PC-3 (cell line): ENCODE data around the gene ALAD. TPM values are rescaled to one million over a fixed set of nuclear protein-coding genes. Genes with fewer than 3 reads are reported as not detected.
A peak's percentile ranks its signal among the peaks of the same experiment; 100 is the strongest.

Experiments
- ATAC-seq: fragments of 200-7000 bp; cut with Tn5 transposase; 2 replicates; pipeline ENCODE4 v1.9.1; 2020; ENCODE audit warnings: mild to moderate bottlenecking, moderate library complexity
- BruUV-seq: library from RNA; stranded (reverse); fragments of 400-500 nt; replicated peaks from 2 replicates; lab custom pipeline; 2021; lab: Mats Ljungman, UMichigan
- CTCF ChIA-PET: fragments of 300-600 bp; sonication (Branson Sonifier 250); formaldehyde crosslinking; loops from one replicate; lab custom pipeline; 2022; ENCODE audit warnings: antibody characterized with exemption; lab: Charles Lee
- POLR2A ChIA-PET: fragments of 300-600 bp; sonication (Branson Sonifier 250); formaldehyde crosslinking; loops from one replicate; lab custom pipeline; 2022; ENCODE audit warnings: antibody characterized with exemption; ENCODE audit not compliant: unreplicated experiment; lab: Charles Lee
- DNase-seq: peaks from one replicate; pipeline ENCODE4 v3.0.0-alpha.2; 2015
- H2AFZ ChIP-seq: fragments of 300-600 bp; sonication (generic); 2 replicates; pipeline ENCODE4 v1.6.0; 2016; ENCODE audit warnings: antibody characterized with exemption, low read length
- H3F3A ChIP-seq: fragments of 300-600 bp; sonication (generic); one replicate; pipeline ENCODE4 v1.6.0; 2017; ENCODE audit warnings: antibody characterized with exemption, low read length, control low read depth, mild to moderate bottlenecking; ENCODE audit not compliant: unreplicated experiment
- H3K27ac ChIP-seq: fragments of 300-600 bp; sonication (generic); 2 replicates; pipeline ENCODE4 v1.5.1; 2016; ENCODE audit warnings: mild to moderate bottlenecking, low read length
- H3K27me3 ChIP-seq: fragments of 300-600 bp; sonication (generic); 2 replicates; pipeline ENCODE4 v1.6.1; 2016; ENCODE audit warnings: low read length, mixed read lengths
- H3K36me3 ChIP-seq: fragments of 300-600 bp; sonication (generic); 2 replicates; pipeline ENCODE4 v1.6.1; 2016; ENCODE audit warnings: low read depth, mixed run types, low read length, mixed read lengths
- H3K4me1 ChIP-seq: fragments of 300-600 bp; sonication (generic); 2 replicates; pipeline ENCODE4 v1.5.1; 2016; ENCODE audit warnings: low read length; ENCODE audit not compliant: insufficient read depth
- H3K4me2 ChIP-seq: fragments of 300-600 bp; sonication (generic); 2 replicates; pipeline ENCODE4 v1.6.0; 2016; ENCODE audit warnings: low read length
- H3K4me3 ChIP-seq: fragments of 300-600 bp; sonication (generic); 2 replicates; pipeline ENCODE4 v1.5.1; 2016; ENCODE audit warnings: mild to moderate bottlenecking, low read length, mixed read lengths
- H3K79me2 ChIP-seq: fragments of 300-600 bp; sonication (generic); 2 replicates; pipeline ENCODE4 v1.6.1; 2017; ENCODE audit warnings: low read length, mixed read lengths
- H3K9ac ChIP-seq: fragments of 300-600 bp; sonication (generic); 2 replicates; pipeline ENCODE4 v1.6.0; 2016; ENCODE audit warnings: mild to moderate bottlenecking, low read length
- H3K9me2 ChIP-seq: fragments of 300-600 bp; sonication (generic); replicated peaks from 2 replicates; pipeline ENCODE4 v1.6.1; 2016; ENCODE audit warnings: mixed run types, low read length, mixed read lengths
- H3K9me3 ChIP-seq: fragments of 300-600 bp; sonication (generic); 2 replicates; pipeline ENCODE4 v1.6.1; 2016; ENCODE audit warnings: low read length, mixed read lengths
- H4K20me1 ChIP-seq: fragments of 300-600 bp; sonication (generic); 2 replicates; pipeline ENCODE4 v1.6.1; 2016; ENCODE audit warnings: low read length, mixed read lengths
- CTCF ChIP-seq: fragments of 300-600 bp; sonication (generic); conservative IDR thresholded peaks from 2 replicates; pipeline ENCODE4 v1.5.1; 2017; ENCODE audit warnings: antibody characterized with exemption, low read depth, mild to moderate bottlenecking, low read length
- EZH2 ChIP-seq: fragments of 300-600 bp; sonication (generic); IDR thresholded peaks from one replicate; pipeline ENCODE4 v1.6.1; 2017; ENCODE audit warnings: antibody characterized with exemption, mild to moderate bottlenecking, low read length; ENCODE audit not compliant: unreplicated experiment
- EZH2phosphoT487 ChIP-seq: fragments of 300-600 bp; sonication (generic); IDR thresholded peaks from 2 replicates; pipeline ENCODE4 v1.6.1; 2018; ENCODE audit warnings: mild to moderate bottlenecking, antibody characterized with exemption, low read length, borderline replicate concordance
- intact Hi-C: fragments of 100-400 bp; cut with micrococcal nuclease; formaldehyde crosslinking; loops from 2 replicates; pipeline ENCODE4 v1.9.0; 2023
- total RNA-seq: library from RNA; depleted of rRNA; stranded (reverse); fragments of >200 nt; gene quantifications from 2 replicates; pipeline ENCODE4 v1.2.3, GENCODE V29; 2014

The ALAD gene
- total RNA-seq, 1 experiment from 2014 or later, result 7.9 TPM

- Histone ChIP-seq H4K20me1 (no peaks in the 10 kb centered on the region), H3K9me2 (no peaks in the 10 kb centered on the region), H3K4me2 (no peak overlapping the region), H3K79me2 (peaks cover 23% of the 10 kb centered on the region), H3K36me3 (peaks cover 12% of the 10 kb centered on the region), H3K4me3 (no peak overlapping the region), H3K4me1 (peaks cover 24% of the 10 kb centered on the region), H3F3A (no peaks in the 10 kb centered on the region), H2AFZ (no peak overlapping the region), H3K9ac (no peak overlapping the region), H3K27me3 (no peaks in the 10 kb centered on the region), H3K27ac (no peak overlapping the region), H3K9me3 (no peaks in the 10 kb centered on the region)
- DNase-seq (no peak), ATAC-seq (no peak)
- intact Hi-C loops, result no loop called here
- ChIA-PET POLR2A (no interaction called here), CTCF (no interaction called here)
- no TSS peak for BruUV-seq
- TF ChIP-seq EZH2phosphoT487 (no peak), CTCF (no peak), EZH2 (no peak)
Observed at GRCh38 chr9:113403646-113404045, 2.6 kb upstream of the ALAD start.

- DNase-seq, result no peak
- intact Hi-C loops, result loop anchor here (2.0 kb wide), 1 partner anchor 59 kb away; the partner anchor contains the start of gene WDR31
- POLR2A ChIA-PET, result no interaction called here
- H3K9ac ChIP-seq, result no peak overlapping the region
- peaks cover 21% of the 10 kb centered on the region for H3K4me1 ChIP-seq
- peak overlapping the region; percentile 81 for H3K4me2 ChIP-seq
- H2AFZ ChIP-seq, result no peak overlapping the region
- H3K4me3 ChIP-seq, result peak overlapping the region; percentile 94; the same call in 1 of the 2 replicates
- TF ChIP-seq EZH2, result no peak
- TF ChIP-seq CTCF, result no peak
- TF ChIP-seq EZH2phosphoT487, result no peak
- CTCF ChIA-PET, result no interaction called here
- H3F3A ChIP-seq, result no peaks in the 10 kb centered on the region
- H3K9me3 ChIP-seq, result no peaks in the 10 kb centered on the region
- no peaks in the 10 kb centered on the region for H3K9me2 ChIP-seq
- peaks cover 8% of the 10 kb centered on the region for H3K79me2 ChIP-seq
- no TSS peak for BruUV-seq
- no peak for ATAC-seq
- H4K20me1 ChIP-seq, result no peaks in the 10 kb centered on the region
- H3K27ac ChIP-seq, result no peak overlapping the region
- no peaks in the 10 kb centered on the region for H3K27me3 ChIP-seq
- H3K36me3 ChIP-seq, result no peaks in the 10 kb centered on the region
Observed at GRCh38 chr9:113399646-113400200, 1.4 kb downstream of the ALAD start.

GRCh38 chr9:113398796-113399195 is 2.3 kb downstream of the ALAD start:
- Histone ChIP-seq H4K20me1 (no peaks in the 10 kb centered on the region), H3K9me3 (no peaks in the 10 kb centered on the region), H3K79me2 (peaks cover 8% of the 10 kb centered on the region), H3K9ac (no peak overlapping the region), H3K4me2 (no peak overlapping the region), H3K27me3 (no peaks in the 10 kb centered on the region), H2AFZ (no peak overlapping the region), H3K4me1 (peaks cover 21% of the 10 kb centered on the region), H3K9me2 (no peaks in the 10 kb centered on the region), H3K27ac (no peak overlapping the region), H3K36me3 (no peaks in the 10 kb centered on the region), H3K4me3 (no peak overlapping the region), H3F3A (no peaks in the 10 kb centered on the region)
- intact Hi-C loops, result no loop called here
- POLR2A ChIA-PET, result no interaction called here
- no peak for ATAC-seq
- BruUV-seq, result no TSS peak
- TF ChIP-seq EZH2phosphoT487 (no peak), EZH2 (no peak), CTCF (no peak)
- no peak for DNase-seq
- CTCF ChIA-PET, result interaction anchor here (0.6 kb wide), 1 partner anchor 393 kb away, joined by 6 read pairs; no protein-coding TSS in a partner anchor
